Osteocyte (in vitro differentiated cells): ENCODE measurements around the gene EXOC3L1. TPM values are rescaled to one million over a fixed set of nuclear protein-coding genes. Genes with fewer than 3 reads are reported as not detected.

Experiments used
- DNase-seq: peaks from one replicate; pipeline ENCODE4 v3.0.0; 2021; ENCODE audit warnings: mixed read lengths; ENCODE audit not compliant: unreplicated experiment; ENCODE audit errors: extremely low spot score
- H3K27ac Mint-ChIP-seq: one replicate; pipeline ENCODE4 v1.8.0; 2021; ENCODE audit warnings: mild to moderate bottlenecking, mixed read lengths; ENCODE audit not compliant: unreplicated experiment
- H3K27me3 Mint-ChIP-seq: one replicate; pipeline ENCODE4 v1.8.0; 2021; ENCODE audit warnings: mixed read lengths; ENCODE audit not compliant: unreplicated experiment
- H3K36me3 Mint-ChIP-seq: one replicate; pipeline ENCODE4 v1.8.0; 2021; ENCODE audit warnings: mixed read lengths; ENCODE audit not compliant: unreplicated experiment
- H3K4me1 Mint-ChIP-seq: one replicate; pipeline ENCODE4 v1.8.0; 2021; ENCODE audit warnings: mixed read lengths; ENCODE audit not compliant: unreplicated experiment
- H3K4me3 Mint-ChIP-seq: one replicate; pipeline ENCODE4 v1.8.0; 2021; ENCODE audit warnings: mild to moderate bottlenecking, moderate library complexity, mixed read lengths; ENCODE audit not compliant: unreplicated experiment
- H3K9me3 Mint-ChIP-seq: one replicate; pipeline ENCODE4 v1.8.0; 2021; ENCODE audit warnings: mixed read lengths; ENCODE audit not compliant: unreplicated experiment
- total RNA-seq: library from RNA; stranded (reverse); gene quantifications from 2 replicates; pipeline ENCODE4 v1.2.1, GENCODE V29; 2021
- TF ChIP-seq, protein P1 (sequence below): fragments of 200-600 bp; sonication (generic); IDR thresholded peaks from 2 replicates; pipeline ENCODE4 v1.5.0; 2021; ENCODE audit warnings: antibody characterized with exemption, mild to moderate bottlenecking, moderate library complexity

EXOC3L1 gene
- total RNA-seq, 1 donor from 2014 or later, result not detected

DNA sequence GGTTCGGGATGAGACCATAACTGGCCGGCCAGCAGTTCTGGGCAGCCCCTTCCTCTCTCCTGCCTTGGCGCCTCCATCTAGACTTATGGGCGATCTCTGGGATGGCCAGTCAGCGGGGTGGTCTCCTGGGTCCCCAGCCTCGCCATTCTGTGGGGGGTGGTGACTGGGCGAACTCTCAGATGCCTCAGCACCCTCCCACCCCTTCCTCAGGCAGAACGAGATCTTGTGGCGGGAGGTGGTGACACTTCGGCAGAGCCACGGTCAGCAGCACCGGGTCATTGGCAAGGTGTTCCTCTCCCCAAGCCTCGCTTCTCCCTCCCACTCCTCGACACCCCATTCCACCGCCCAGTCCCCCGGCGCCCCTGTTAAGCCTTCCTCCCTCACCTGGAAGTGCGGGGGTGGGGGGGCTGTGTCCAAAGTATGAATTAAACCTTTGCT lies 23.8 kb downstream of the EXOC3L1 start:
- Mint-ChIP-seq H3K27me3 (peaks cover 26% of the 10 kb centered on the region), H3K4me1 (peaks cover 41% of the 10 kb centered on the region), H3K9me3 (no peaks in the 10 kb centered on the region), H3K36me3 (no peaks in the 10 kb centered on the region), H3K4me3 (no peak overlapping the region), H3K27ac (no peak overlapping the region)
- TF ChIP-seq, protein P1, sequence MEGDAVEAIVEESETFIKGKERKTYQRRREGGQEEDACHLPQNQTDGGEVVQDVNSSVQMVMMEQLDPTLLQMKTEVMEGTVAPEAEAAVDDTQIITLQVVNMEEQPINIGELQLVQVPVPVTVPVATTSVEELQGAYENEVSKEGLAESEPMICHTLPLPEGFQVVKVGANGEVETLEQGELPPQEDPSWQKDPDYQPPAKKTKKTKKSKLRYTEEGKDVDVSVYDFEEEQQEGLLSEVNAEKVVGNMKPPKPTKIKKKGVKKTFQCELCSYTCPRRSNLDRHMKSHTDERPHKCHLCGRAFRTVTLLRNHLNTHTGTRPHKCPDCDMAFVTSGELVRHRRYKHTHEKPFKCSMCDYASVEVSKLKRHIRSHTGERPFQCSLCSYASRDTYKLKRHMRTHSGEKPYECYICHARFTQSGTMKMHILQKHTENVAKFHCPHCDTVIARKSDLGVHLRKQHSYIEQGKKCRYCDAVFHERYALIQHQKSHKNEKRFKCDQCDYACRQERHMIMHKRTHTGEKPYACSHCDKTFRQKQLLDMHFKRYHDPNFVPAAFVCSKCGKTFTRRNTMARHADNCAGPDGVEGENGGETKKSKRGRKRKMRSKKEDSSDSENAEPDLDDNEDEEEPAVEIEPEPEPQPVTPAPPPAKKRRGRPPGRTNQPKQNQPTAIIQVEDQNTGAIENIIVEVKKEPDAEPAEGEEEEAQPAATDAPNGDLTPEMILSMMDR, result no peak
- DNase-seq, result no peak

DNA sequence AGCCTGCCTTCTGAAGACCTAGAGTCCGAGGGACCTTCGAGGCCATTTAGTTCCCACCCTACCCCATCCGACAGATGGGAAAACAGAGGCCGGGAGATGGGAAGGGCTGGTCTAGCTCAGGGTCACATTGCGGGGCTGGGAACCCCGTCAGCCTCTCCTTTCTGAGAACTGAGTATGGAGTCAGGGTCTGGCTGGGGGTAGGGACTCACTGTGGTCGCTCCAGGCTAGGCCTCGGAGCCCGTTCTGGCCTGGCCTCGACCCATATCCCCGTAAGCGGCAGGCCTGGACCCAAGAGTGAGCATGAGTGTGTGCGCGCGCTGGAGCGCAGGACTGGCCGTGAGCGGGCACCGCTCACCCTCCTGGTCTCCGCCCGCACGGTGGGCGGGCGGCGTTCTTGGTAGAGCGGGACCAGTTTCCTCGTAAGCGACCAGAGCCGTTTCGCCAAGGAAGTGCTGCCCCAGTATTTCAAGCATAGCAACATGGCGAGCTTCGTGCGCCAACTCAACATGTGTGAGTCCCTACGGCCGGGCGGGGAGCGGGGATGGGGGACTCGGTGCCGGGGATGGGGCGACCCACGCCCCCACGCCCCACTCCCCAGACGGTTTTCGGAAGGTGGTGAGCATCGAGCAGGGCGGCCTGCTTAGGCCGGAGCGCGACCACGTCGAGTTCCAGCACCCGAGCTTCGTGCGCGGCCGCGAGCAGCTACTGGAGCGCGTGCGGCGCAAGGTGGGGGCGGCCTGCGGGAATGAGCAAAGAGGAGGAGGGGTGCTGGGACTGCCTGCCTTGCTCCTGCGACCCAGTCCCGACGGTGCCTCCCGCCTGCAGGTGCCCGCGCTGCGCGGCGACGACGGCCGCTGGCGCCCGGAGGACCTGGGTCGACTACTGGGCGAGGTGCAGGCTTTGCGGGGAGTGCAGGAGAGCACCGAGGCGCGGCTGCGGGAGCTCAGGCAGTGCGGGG lies 24.5 kb downstream of the EXOC3L1 start:
- Mint-ChIP-seq H3K27me3 (peaks cover 29% of the 10 kb centered on the region), H3K27ac (no peak overlapping the region), H3K36me3 (no peaks in the 10 kb centered on the region), H3K9me3 (no peaks in the 10 kb centered on the region), H3K4me1 (peaks cover 39% of the 10 kb centered on the region), H3K4me3 (peak overlapping the region; percentile 40)
- DNase-seq, result no peak
- TF ChIP-seq, protein P1, result no peak

DNA sequence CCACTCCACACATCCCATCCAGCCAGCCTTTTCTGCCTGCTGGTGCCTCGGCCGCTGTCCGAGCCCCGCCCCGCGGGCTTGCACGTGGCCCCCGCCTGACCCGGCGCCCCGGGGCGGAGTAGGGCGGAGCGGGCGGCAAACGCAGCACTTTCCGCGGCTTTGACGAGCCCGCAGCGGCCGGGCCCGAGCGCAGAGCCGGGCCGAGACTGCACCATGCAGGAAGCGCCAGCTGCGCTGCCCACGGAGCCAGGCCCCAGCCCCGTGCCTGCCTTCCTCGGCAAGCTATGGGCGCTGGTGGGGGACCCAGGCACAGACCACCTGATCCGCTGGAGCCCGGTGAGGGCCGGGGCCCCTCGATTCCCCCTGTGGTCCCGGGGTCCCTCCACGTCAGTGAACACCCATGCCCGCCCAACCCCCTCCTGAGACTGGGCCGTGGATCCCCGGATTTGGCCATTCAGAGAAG lies 25.3 kb downstream of the EXOC3L1 start, which contains the start of gene HSF4:
TSS of gene HSF4 (plus strand) at position 147 of the 463 bp plus-strand sequence. CDS start at position 214, 67 bp downstream.
- peak within 1 kb of the TSS; percentile 52 for H3K4me3 Mint-ChIP-seq
- H3K36me3 Mint-ChIP-seq, result no peaks in the 10 kb centered on the region
- DNase-seq, result no peak
- TF ChIP-seq, protein P1, result no peak
- H3K27me3 Mint-ChIP-seq, result peaks cover 29% of the 10 kb centered on the region
- no peaks in the 10 kb centered on the region for H3K9me3 Mint-ChIP-seq
- peaks cover 33% of the 10 kb centered on the region for H3K4me1 Mint-ChIP-seq
- no peak within 1 kb of the TSS for H3K27ac Mint-ChIP-seq

DNA sequence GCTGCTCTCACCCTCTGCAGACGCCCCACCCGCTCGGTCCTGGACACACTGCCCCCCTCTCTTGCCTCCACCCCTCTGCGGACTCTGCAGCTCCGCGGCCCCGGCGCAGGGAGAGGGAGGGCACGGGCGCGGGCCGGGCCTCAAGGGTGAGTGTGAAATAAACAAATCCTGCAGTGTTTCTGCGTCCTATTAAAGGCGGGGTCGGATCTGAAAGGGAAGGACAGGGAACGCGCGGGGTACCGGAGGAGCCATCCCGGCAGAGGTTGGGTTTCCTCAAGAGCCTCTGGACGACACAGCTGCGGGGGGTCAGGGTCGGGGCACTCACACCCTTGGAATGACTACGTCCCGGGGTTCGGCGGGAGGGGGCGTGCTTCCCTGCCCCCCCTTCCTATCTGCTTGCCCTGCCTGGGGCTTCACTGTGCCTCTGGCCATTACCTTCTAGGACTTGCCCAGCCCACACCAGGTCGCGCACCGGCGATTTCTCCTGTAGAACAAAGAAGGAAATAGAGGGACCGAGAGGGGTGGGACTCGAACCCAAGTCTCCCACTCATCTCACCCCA lies 25.9 kb downstream of the EXOC3L1 start:
- no peak for DNase-seq

More for the DNA sequence above, 25.9 kb downstream of the EXOC3L1 start:
- H3K27me3 Mint-ChIP-seq, result peaks cover 29% of the 10 kb centered on the region
- H3K4me1 Mint-ChIP-seq, result peaks cover 33% of the 10 kb centered on the region
- H3K27ac Mint-ChIP-seq, result no peak overlapping the region
- no peaks in the 10 kb centered on the region for H3K36me3 Mint-ChIP-seq
- no peaks in the 10 kb centered on the region for H3K9me3 Mint-ChIP-seq
- TF ChIP-seq, protein P1, result no peak
- peak overlapping the region; percentile 52 for H3K4me3 Mint-ChIP-seq
